GM12891 (cell line): ENCODE results near the gene SLC12A7.

Experiments used
- POLR2A ChIP-seq: IDR thresholded peaks from 2 replicates; pipeline ENCODE4 v1.6.1; 2011; ENCODE audit warnings: low read depth, low read length, control low read depth
- POLR2AphosphoS5 ChIP-seq: IDR thresholded peaks from 2 replicates; pipeline ENCODE4 v1.6.1; 2011; ENCODE audit warnings: low read depth, low read length, control low read depth

DNA sequence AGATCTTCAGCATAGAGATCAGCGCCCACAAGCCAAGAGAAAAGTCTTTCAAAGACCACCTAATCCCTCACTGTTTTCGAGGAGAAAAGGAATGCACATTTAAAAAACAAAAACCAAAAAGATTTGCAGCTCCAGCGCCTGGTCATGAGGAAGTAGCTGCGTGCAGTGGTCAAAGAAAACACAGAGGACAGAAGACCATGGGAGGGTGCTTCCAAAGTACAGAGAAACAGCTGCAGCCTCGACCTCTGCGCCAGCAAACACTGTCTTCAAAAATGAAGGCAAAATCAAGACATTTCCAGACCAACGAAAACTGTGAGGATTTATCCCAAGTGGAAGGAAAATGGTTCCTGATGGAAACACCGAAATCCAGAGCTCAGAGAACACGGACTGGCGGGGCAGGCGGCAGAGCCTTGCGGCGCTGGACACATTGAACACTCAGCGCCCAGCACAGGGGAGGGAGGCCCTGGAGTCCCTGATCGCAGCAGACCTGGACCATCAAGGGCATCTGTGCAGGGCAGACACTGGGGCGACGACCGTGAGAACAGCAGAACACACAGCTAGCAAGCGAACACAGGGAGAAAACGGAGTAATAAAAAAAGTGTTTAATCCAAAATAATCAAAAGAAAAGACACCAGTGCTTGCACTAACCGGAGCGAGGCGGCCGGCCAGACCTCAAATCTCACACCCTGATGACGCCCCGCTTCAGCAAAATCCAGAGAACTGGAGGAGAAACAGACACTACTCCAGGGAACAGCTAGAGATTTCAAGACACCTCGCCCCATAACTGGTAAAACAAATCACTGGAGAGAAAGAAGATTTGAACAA, 12.6 kb upstream of the SLC12A7 start:
- TF ChIP-seq POLR2A (no peak), POLR2AphosphoS5 (no peak)
